Natural killer cell (primary cell): ENCODE results near the gene DEXI. TPM values are rescaled to one million over a fixed set of nuclear protein-coding genes. Genes with fewer than 3 reads are reported as not detected.

Experiments
- ATAC-seq, 3 donors: fragments of 150-1000 bp in 2 of 3; fragments of 200-7000 bp in 1 of 3; cut with Tn5 transposase; 1 replicate in 1 of 3; 2 replicates in 2 of 3; pipeline ENCODE4 v1.10.0; 2021; ENCODE audit warnings: mild to moderate bottlenecking in 2 of 3, moderate library complexity in 2 of 3
- DNase-seq, 2 donors: peaks; one replicate each; pipeline versions ENCODE4 v3.0.0 to v3.0.0-alpha.2; 2013 to 2021; ENCODE audit warnings: mixed read lengths in 1 of 2
- H3K27ac ChIP-seq: one replicate; pipeline ENCODE4 v1.5.1; 2013; ENCODE audit warnings: mild to moderate bottlenecking, low read length
- H3K27me3 ChIP-seq: one replicate; pipeline ENCODE4 v1.6.1; 2013; ENCODE audit warnings: low read length; ENCODE audit not compliant: control insufficient read depth, insufficient read depth
- H3K36me3 ChIP-seq: one replicate; pipeline ENCODE4 v1.6.1; 2013; ENCODE audit warnings: low read length; ENCODE audit not compliant: control insufficient read depth, insufficient read depth
- H3K4me1 ChIP-seq: one replicate; pipeline ENCODE4 v1.6.1; 2013; ENCODE audit warnings: low read length; ENCODE audit not compliant: control insufficient read depth, insufficient read depth
- H3K4me3 ChIP-seq: one replicate; pipeline ENCODE4 v1.5.1; 2013; ENCODE audit warnings: low read length
- H3K9me3 ChIP-seq: one replicate; pipeline ENCODE4 v1.6.1; 2013; ENCODE audit warnings: low read length; ENCODE audit not compliant: control insufficient read depth, insufficient read depth
- H3K27ac Mint-ChIP-seq, 2 donors: one replicate each; pipeline ENCODE4 v1.8.0; 2022; ENCODE audit warnings: mild to moderate bottlenecking in 2 of 2, mixed read lengths in 2 of 2, moderate library complexity in 1 of 2
- H3K27me3 Mint-ChIP-seq, 2 donors: one replicate each; pipeline ENCODE4 v1.8.0; 2022; ENCODE audit warnings: low read depth in 2 of 2, mixed read lengths in 2 of 2
- H3K36me3 Mint-ChIP-seq: one replicate; pipeline ENCODE4 v1.8.0; 2022; ENCODE audit warnings: mixed read lengths
- H3K4me1 Mint-ChIP-seq, 2 donors: one replicate each; pipeline ENCODE4 v1.8.0; 2022; ENCODE audit warnings: mixed read lengths in 2 of 2
- H3K4me3 Mint-ChIP-seq: one replicate; pipeline ENCODE4 v1.8.0; 2022; ENCODE audit warnings: mild to moderate bottlenecking, moderate library complexity, mixed read lengths
- H3K9me3 Mint-ChIP-seq, 2 donors: one replicate each; pipeline ENCODE4 v1.8.0; 2022; ENCODE audit warnings: mixed read lengths in 2 of 2
- WGBS: methylation state at CpG from one replicate; pipeline ENCODE4 v1.1.7; 2013; ENCODE audit warnings: missing lambda C conversion rate; ENCODE audit not compliant: insufficient coverage; 5-methylcytosine and 5-hydroxymethylcytosine counted together
- intact Hi-C: fragments of 100-400 bp; cut with micrococcal nuclease; formaldehyde crosslinking; loops from one replicate; pipeline ENCODE4 v1.14.2; 2022
- total RNA-seq, 4 donors: library from RNA; stranded (reverse); fragments of 120-200 nt in 1 of 4; gene quantifications; one replicate each; pipeline versions ENCODE4 v1.2.3 to v1.2.4, GENCODE V29; 2013 to 2022
- TF ChIP-seq, protein P1 (sequence below): fragments of 200-600 bp; IDR thresholded peaks from one replicate; pipeline ENCODE4 v1.8.0; 2022; ENCODE audit warnings: antibody characterized with exemption

Gene DEXI
- total RNA-seq, 3 donors from 2014 or later (not counting 1 experiment from before 2014, with no cell fraction given) = 8.7 to 15.2 (median 14.4) TPM

DNA sequence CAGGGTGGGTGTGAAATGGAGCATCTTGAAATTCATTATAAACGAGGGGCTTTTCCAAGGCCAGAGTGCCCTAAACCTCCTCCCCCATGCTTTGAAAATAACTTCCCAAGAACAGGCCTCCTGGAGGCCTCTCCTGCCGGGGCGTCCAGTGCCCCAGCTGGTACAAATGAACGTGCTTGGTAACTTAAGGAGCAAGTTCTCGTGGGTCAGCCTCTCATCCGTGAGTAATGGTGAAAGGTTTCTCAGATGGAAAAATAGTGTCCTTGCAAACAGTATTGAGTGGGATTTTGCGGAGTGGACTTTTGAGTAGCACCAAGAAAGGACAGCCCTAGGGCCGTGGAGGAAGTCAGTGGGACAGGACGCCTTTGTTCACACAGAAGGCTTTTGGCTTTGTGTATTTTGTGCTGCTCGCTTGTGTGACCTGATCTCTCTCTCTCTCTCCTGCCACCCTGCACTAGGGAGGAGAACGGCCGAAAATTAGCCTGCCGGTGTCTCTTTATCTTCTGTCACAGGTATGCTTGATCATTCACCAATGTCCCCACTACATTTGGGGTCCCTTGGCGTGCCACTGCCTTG is 36.7 kb upstream of the DEXI start:
- DNase-seq (no peak), ATAC-seq (no peak)
- no peaks in the 10 kb centered on the region for H3K9me3 Mint-ChIP-seq
- H3K4me3 Mint-ChIP-seq = no peak overlapping the region
- no peak overlapping the region for H3K27ac ChIP-seq
- H3K36me3 ChIP-seq = peaks cover 26% of the 10 kb centered on the region
- H3K4me1 Mint-ChIP-seq = no peaks in the 10 kb centered on the region
- no peaks in the 10 kb centered on the region for H3K27me3 ChIP-seq
- H3K9me3 ChIP-seq = no peaks in the 10 kb centered on the region
- H3K36me3 Mint-ChIP-seq = no peaks in the 10 kb centered on the region
- H3K27ac Mint-ChIP-seq = no peak overlapping the region
- no peaks in the 10 kb centered on the region for H3K4me1 ChIP-seq
- 96% methylated on average over 14 of the region's 14 CpGs for WGBS
- TF ChIP-seq, protein P1, sequence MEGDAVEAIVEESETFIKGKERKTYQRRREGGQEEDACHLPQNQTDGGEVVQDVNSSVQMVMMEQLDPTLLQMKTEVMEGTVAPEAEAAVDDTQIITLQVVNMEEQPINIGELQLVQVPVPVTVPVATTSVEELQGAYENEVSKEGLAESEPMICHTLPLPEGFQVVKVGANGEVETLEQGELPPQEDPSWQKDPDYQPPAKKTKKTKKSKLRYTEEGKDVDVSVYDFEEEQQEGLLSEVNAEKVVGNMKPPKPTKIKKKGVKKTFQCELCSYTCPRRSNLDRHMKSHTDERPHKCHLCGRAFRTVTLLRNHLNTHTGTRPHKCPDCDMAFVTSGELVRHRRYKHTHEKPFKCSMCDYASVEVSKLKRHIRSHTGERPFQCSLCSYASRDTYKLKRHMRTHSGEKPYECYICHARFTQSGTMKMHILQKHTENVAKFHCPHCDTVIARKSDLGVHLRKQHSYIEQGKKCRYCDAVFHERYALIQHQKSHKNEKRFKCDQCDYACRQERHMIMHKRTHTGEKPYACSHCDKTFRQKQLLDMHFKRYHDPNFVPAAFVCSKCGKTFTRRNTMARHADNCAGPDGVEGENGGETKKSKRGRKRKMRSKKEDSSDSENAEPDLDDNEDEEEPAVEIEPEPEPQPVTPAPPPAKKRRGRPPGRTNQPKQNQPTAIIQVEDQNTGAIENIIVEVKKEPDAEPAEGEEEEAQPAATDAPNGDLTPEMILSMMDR = no peak
- H3K27me3 Mint-ChIP-seq = no peaks in the 10 kb centered on the region
- no peak overlapping the region for H3K4me3 ChIP-seq
- intact Hi-C loops = no loop called here

DNA sequence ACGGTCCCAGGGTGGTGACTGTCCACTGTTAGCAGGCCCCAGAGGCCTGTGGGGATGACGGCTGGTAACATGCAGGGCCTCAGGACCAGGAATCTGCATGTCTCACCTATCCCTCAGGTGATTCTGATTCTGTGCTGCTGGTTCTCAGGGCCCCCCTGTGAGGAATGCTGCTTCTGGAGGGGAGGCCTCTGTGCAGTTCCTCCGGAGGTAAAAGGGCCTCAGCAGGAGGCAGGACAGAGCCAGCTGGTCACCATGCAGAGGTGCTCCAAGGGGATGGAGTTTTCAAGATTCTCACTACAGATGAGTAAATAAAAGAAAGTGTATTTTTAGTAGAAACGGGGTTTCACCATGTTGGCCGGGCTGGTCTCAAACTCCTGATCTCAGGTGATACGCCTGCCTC is 35.9 kb upstream of the DEXI start:
- no peaks in the 10 kb centered on the region for H3K4me1 ChIP-seq
- H3K27ac ChIP-seq = no peak overlapping the region
- TF ChIP-seq, protein P1 = no peak
- Mint-ChIP-seq H3K36me3 (no peaks in the 10 kb centered on the region), H3K4me3 (no peak overlapping the region), H3K4me1 (no peaks in the 10 kb centered on the region), H3K27ac (no peak overlapping the region), H3K9me3 (no peaks in the 10 kb centered on the region), H3K27me3 (no peaks in the 10 kb centered on the region)
- DNase-seq (no peak), ATAC-seq (no peak)
- H3K36me3 ChIP-seq = peaks cover 25% of the 10 kb centered on the region
- WGBS = 92% methylated on average over 6 of the region's 6 CpGs
- no peaks in the 10 kb centered on the region for H3K27me3 ChIP-seq
- intact Hi-C loops = no loop called here
- H3K4me3 ChIP-seq = no peak overlapping the region
- no peaks in the 10 kb centered on the region for H3K9me3 ChIP-seq

DNA sequence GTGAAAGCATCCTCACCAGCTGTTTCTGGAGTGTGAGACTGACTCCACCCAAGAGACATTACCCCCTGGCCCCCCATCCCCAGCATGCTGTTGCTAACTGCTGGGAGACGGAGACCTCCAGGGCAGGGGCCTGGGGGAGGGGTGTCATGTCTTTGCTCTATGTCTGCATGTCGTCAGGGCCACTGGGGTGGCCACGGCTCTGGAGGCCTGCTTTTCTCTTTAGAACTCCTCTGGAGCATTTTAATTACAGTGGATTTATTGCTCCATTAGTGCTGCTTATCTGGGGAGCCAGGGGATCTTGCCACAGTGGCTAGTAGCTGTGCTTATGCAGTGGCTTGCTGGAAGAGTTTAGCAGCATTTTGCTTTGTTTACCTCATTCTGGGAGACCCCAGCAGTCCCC is 34.4 kb upstream of the DEXI start:
- TF ChIP-seq, protein P1 = no peak
- DNase-seq = no peak
- Mint-ChIP-seq H3K27ac (no peak overlapping the region), H3K9me3 (no peaks in the 10 kb centered on the region), H3K27me3 (no peaks in the 10 kb centered on the region), H3K4me3 (no peak overlapping the region), H3K4me1 (no peaks in the 10 kb centered on the region), H3K36me3 (no peaks in the 10 kb centered on the region)
- Histone ChIP-seq H3K4me3 (no peak overlapping the region), H3K9me3 (no peaks in the 10 kb centered on the region), H3K27me3 (no peaks in the 10 kb centered on the region), H3K4me1 (no peaks in the 10 kb centered on the region), H3K27ac (no peak overlapping the region), H3K36me3 (peaks cover 32% of the 10 kb centered on the region)
- intact Hi-C loops = no loop called here
- 92% methylated on average over 3 of the region's 3 CpGs for WGBS
- ATAC-seq = no peak
